ENCODE measurements around the gene ANKRD44. TPM values are rescaled to one million over a fixed set of nuclear protein-coding genes. Genes with fewer than 3 reads are reported as not detected.

The ANKRD44 gene
- total RNA-seq, 1 donor from 2014 or later, result 11.2 TPM

DNA sequence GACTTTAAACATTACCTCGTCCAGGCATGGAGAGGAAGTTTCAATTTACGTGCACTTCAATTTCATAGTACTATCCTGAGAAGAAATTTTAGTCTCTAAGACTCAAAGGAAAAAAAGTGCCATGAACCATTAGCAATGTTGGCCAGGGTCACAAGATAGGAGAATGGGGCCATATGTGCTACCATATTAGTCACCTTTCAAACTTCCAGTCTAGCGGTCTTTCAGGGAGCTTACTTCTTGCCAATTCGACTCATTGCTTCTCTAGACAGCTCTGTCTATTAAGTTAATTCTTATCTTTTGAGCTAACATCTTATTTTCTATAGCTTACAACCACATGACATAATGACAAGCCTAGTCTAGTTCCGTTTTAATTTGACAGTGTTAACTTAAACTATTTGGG lies 129.1 kb downstream of the ANKRD44 start:
- H3K4me3 Mint-ChIP-seq, result no peak overlapping the region
- peaks cover 11% of the 10 kb centered on the region for H3K4me1 Mint-ChIP-seq
- no peak for DNase-seq (ENCODE audit: low read depth, low spot score)
- TF ChIP-seq CTCF (conservative IDR thresholded peaks at IDR 0.05), result no peak
- H3K36me3 Mint-ChIP-seq (ENCODE audit: low read depth), result no peaks in the 10 kb centered on the region
- no peak overlapping the region for H3K27ac Mint-ChIP-seq (ENCODE audit: unreplicated experiment)
- no peaks in the 10 kb centered on the region for H3K9me3 Mint-ChIP-seq
- no peaks in the 10 kb centered on the region for H3K27me3 Mint-ChIP-seq (ENCODE audit: low read depth)

GRCh38 chr2:197179744-197180498 lies 130.7 kb downstream of the ANKRD44 start:
- no peak for DNase-seq (ENCODE audit: low read depth, low spot score)
- Mint-ChIP-seq H3K27ac (ENCODE audit: unreplicated experiment) (peak overlapping the region; percentile 67), H3K4me1 (peaks cover 5% of the 10 kb centered on the region), H3K4me3 (no peak overlapping the region), H3K36me3 (ENCODE audit: low read depth) (no peaks in the 10 kb centered on the region), H3K27me3 (ENCODE audit: low read depth) (no peaks in the 10 kb centered on the region), H3K9me3 (no peaks in the 10 kb centered on the region)
- TF ChIP-seq CTCF (conservative IDR thresholded peaks at IDR 0.05), result no peak

DNA sequence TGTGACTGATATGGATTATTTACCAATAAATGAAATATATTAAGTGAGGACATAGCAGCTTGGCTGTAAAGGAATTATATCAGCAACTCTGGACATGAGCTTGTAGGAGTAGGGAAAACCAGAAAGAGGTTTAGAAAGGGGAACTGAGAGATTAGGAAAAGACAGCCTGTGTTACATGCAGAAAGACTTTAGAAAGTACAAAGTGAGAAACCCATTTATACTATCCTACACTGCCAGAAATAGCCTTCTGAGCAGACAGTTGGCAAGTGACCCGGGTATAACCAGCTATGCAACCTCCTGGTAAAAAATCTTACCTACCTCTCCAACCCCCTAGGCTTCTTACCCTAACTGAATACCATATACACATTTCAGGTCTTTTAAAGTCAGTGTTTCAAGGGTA lies 134.1 kb downstream of the ANKRD44 start:
- H3K27me3 Mint-ChIP-seq (ENCODE audit: low read depth), result no peaks in the 10 kb centered on the region
- H3K4me1 Mint-ChIP-seq, result peaks cover 5% of the 10 kb centered on the region
- no peak for DNase-seq (ENCODE audit: low read depth, low spot score)
- H3K36me3 Mint-ChIP-seq (ENCODE audit: low read depth), result no peaks in the 10 kb centered on the region
- no peak overlapping the region for H3K4me3 Mint-ChIP-seq
- H3K9me3 Mint-ChIP-seq, result no peaks in the 10 kb centered on the region
- no peak overlapping the region for H3K27ac Mint-ChIP-seq (ENCODE audit: unreplicated experiment)
- no peak for TF ChIP-seq CTCF (conservative IDR thresholded peaks at IDR 0.05)

- TF ChIP-seq CTCF (conservative IDR thresholded peaks at IDR 0.05), result no peak
- Mint-ChIP-seq H3K4me1 (no peaks in the 10 kb centered on the region), H3K9me3 (no peaks in the 10 kb centered on the region), H3K4me3 (no peak overlapping the region), H3K27me3 (ENCODE audit: low read depth) (no peaks in the 10 kb centered on the region), H3K36me3 (ENCODE audit: low read depth) (no peaks in the 10 kb centered on the region), H3K27ac (ENCODE audit: unreplicated experiment) (no peak overlapping the region)
- no peak for DNase-seq (ENCODE audit: low read depth, low spot score)
These were observed 136.0 kb downstream of the ANKRD44 start for GRCh38 chr2:197174539-197175094.

- H3K36me3 Mint-ChIP-seq (ENCODE audit: low read depth), result no peaks in the 10 kb centered on the region
- H3K4me3 Mint-ChIP-seq, result no peak overlapping the region
- H3K9me3 Mint-ChIP-seq, result no peaks in the 10 kb centered on the region
These were observed 139.0 kb downstream of the ANKRD44 start for GRCh38 chr2:197171582-197171981.

More at GRCh38 chr2:197171582-197171981, 139.0 kb downstream of the ANKRD44 start:
- TF ChIP-seq CTCF (conservative IDR thresholded peaks at IDR 0.05), result no peak
- Mint-ChIP-seq H3K4me1 (peaks cover 5% of the 10 kb centered on the region), H3K27me3 (ENCODE audit: low read depth) (no peaks in the 10 kb centered on the region), H3K27ac (ENCODE audit: unreplicated experiment) (no peak overlapping the region)
- DNase-seq (ENCODE audit: low read depth, low spot score), result no peak

Data from neural crest cell (in vitro differentiated cells).